ENCODE results near the gene CPLANE2.
"Not testable (repeated sequence)": the region's sequence is repeated elsewhere in the genome, so short reads cannot be mapped to it uniquely, and the experiment has no call there.

The CPLANE2 gene

GRCh38 chr1:16267690-16268180 is 30.8 kb upstream of the CPLANE2 start:
- no peak for TF ChIP-seq CTCF (IDR thresholded peaks at IDR 0.05; ENCODE audit: low read depth, low read length)
- in situ Hi-C loops (cut with HindIII; ENCODE audit: low sequenced_read_pairs) = no loop called here
- H3K4me3 ChIP-seq (ENCODE audit: low read depth, low read length) = no peak overlapping the region
- DNase-seq (ENCODE audit: low read depth, low spot score) = no peak

- DNase-seq (ENCODE audit: low read depth, low spot score) = no peak
- no peak for TF ChIP-seq CTCF (IDR thresholded peaks at IDR 0.05; ENCODE audit: low read depth, low read length)
- in situ Hi-C loops (cut with HindIII; ENCODE audit: low sequenced_read_pairs) = no loop called here
Measured at GRCh38 chr1:16266411-16267118, 29.6 kb upstream of the CPLANE2 start.

GRCh38 chr1:16262067-16262466 is 25.1 kb upstream of the CPLANE2 start:
- in situ Hi-C loops (cut with HindIII; ENCODE audit: low sequenced_read_pairs) = no loop called here
- TF ChIP-seq CTCF (IDR thresholded peaks at IDR 0.05; ENCODE audit: low read depth, low read length) = no peak
- no peak overlapping the region for H3K4me3 ChIP-seq (ENCODE audit: low read depth, low read length)
- DNase-seq (ENCODE audit: low read depth, low spot score) = no peak

More at GRCh38 chr1:16266411-16267118, 29.6 kb upstream of the CPLANE2 start:
- H3K4me3 ChIP-seq (ENCODE audit: low read depth, low read length) = no peak overlapping the region

GRCh38 chr1:16260814-16261213 is 23.8 kb upstream of the CPLANE2 start:
- no peak overlapping the region for H3K4me3 ChIP-seq (ENCODE audit: low read depth, low read length)
- DNase-seq (ENCODE audit: low read depth, low spot score) = peak; percentile 58
- TF ChIP-seq CTCF (IDR thresholded peaks at IDR 0.05; ENCODE audit: low read depth, low read length) = no peak
- in situ Hi-C loops (cut with HindIII; ENCODE audit: low sequenced_read_pairs) = no loop called here

- H3K4me3 ChIP-seq (ENCODE audit: low read depth, low read length) = no peak overlapping the region
- DNase-seq (ENCODE audit: low read depth, low spot score) = no peak
- TF ChIP-seq CTCF (IDR thresholded peaks at IDR 0.05; ENCODE audit: low read depth, low read length) = no peak
- in situ Hi-C loops (cut with HindIII; ENCODE audit: low sequenced_read_pairs) = no loop called here
Measured at GRCh38 chr1:16258591-16259135, 21.7 kb upstream of the CPLANE2 start.

GRCh38 chr1:16257968-16258367 is 21.0 kb upstream of the CPLANE2 start:
- DNase-seq (ENCODE audit: low read depth, low spot score) = no peak
- TF ChIP-seq CTCF (IDR thresholded peaks at IDR 0.05; ENCODE audit: low read depth, low read length) = no peak
- H3K4me3 ChIP-seq (ENCODE audit: low read depth, low read length) = no peak overlapping the region
- in situ Hi-C loops (cut with HindIII; ENCODE audit: low sequenced_read_pairs) = no loop called here

- H3K4me3 ChIP-seq (ENCODE audit: low read depth, low read length); in situ Hi-C loops (cut with HindIII; ENCODE audit: low sequenced_read_pairs); DNase-seq (ENCODE audit: low read depth, low spot score): not testable (repeated sequence)
Measured at GRCh38 chr1:16257556-16257955, 20.6 kb upstream of the CPLANE2 start.

All from astrocyte of the spinal cord (primary cell).